Stomach (tissue), 4 donors: ENCODE results near the gene LYVE1.

Source experiments
- EP300 ChIP-seq: sonication (generic); formaldehyde crosslinking; IDR thresholded peaks from one replicate; pipeline ENCODE4 v1.6.1; 2017; ENCODE audit warnings: antibody characterized with exemption
- POLR2A ChIP-seq, 4 donors: fragments of 450-650 bp; IDR thresholded peaks; one replicate each; pipeline ENCODE4 v1.6.1; 2016; ENCODE audit warnings: antibody characterized with exemption in 4 of 4, control low read depth in 2 of 4, mild to moderate bottlenecking in 1 of 4, moderate library complexity in 1 of 4

DNA sequence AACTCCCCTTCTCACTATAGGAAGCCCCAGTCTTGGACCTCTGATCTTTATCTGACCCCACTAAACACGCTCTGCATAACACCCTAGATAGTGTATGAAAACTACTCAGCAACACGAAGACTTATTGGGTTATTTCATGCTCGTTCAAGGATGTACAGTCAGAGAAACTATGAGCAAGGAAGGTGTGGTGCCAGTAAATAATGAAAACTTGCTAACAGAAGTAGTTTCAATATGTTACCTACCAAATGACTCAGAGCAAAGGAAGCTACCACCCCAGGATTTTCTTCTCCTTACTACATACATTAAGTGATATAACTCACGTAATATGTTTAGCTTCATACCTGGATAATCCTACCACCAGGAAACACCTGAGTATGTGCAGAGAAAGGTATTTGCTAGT lies 25.9 kb upstream of the LYVE1 start:
- TF ChIP-seq POLR2A (IDR thresholded peaks at IDR 0.05) (no peak), EP300 (no peak)
